ENCODE data around the gene EPHA8.

Gene EPHA8

DNA sequence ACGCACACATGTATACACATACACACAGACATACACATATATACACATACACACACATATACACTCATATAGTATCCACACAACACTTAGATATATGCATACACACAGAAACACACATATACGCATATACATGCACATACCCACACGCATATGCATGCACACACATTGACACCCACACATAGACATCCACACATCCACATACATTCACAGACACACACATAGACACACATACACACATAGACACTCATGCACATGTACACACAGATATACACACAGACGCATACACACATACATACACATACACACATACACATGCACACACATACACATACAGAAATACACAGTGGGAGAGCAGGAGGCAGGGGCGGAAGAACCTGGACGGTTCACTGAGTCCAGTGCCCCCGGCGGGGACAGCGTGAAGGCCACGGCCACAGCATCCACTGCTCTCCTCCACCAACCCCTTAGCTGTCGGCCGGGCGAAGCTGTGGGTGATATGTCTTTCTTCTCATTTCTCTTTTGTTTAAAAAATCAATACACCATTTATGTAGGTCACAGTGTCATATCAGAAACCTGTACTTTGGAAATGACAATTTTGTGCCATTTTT lies 86.9 kb downstream of the EPHA8 start:
- Histone ChIP-seq H3K27me3 (ENCODE audit: insufficient read depth, poor library complexity, severe bottlenecking) (peaks cover 12% of the 10 kb centered on the region), H3K4me1 (ENCODE audit: insufficient read depth, poor library complexity, severe bottlenecking) (no peaks in the 10 kb centered on the region), H3K36me3 (ENCODE audit: low read depth) (no peaks in the 10 kb centered on the region)

DNA sequence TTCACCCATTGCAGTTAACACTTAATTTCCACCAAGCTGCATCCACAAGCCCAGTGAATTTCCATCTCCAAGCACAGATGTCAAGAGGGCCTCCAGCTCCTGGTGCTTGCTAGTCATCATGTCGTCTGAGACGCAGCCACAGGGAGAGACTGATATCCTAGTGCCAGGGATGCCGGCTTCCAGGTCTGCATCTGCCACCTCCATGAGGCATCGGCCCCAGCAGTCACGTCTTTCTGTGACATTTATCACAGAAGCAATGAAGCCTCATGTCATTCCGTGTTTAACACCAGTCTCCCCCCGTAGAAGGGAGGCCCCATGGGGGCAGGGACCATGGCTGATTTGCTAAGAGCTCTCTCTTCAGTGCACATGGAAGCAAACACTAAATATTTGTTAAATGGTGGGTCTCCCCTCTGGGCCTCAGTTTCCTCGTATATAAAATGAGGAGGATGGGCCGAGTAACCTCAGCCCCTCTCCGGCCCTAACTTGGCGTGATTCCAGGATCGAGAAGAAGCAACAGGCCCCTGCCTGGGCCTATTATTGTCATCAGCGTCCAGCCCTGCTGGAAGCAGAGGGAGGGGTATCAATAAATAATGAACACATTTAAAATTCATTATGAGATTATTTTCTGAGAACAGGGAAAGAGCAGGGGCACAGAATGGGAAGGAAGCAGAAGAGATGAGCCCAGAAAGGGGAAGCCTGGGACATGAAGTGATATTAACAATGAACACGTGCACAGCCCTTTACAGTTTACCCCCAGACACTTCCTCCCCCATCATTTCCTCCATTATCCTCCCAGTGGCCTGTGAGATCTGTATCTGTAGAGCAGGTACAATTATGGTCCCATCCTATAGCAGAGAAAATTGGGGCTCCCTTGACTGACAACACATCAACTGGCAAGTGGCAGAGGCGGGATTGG lies 88.9 kb downstream of the EPHA8 start:
- Histone ChIP-seq H3K4me1 (ENCODE audit: insufficient read depth, poor library complexity, severe bottlenecking) (no peaks in the 10 kb centered on the region), H3K27ac (ENCODE audit: poor library complexity, severe bottlenecking) (no peak overlapping the region), H3K27me3 (ENCODE audit: insufficient read depth, poor library complexity, severe bottlenecking) (peaks cover 17% of the 10 kb centered on the region), H3K36me3 (ENCODE audit: low read depth) (no peaks in the 10 kb centered on the region), H3K4me3 (ENCODE audit: severe bottlenecking) (no peak overlapping the region), H3K9me3 (ENCODE audit: severe bottlenecking) (no peaks in the 10 kb centered on the region)
- DNase-seq (ENCODE audit: low spot score) (no peak), ATAC-seq (ENCODE audit: low read depth) (no peak)
- TF ChIP-seq, protein P1, sequence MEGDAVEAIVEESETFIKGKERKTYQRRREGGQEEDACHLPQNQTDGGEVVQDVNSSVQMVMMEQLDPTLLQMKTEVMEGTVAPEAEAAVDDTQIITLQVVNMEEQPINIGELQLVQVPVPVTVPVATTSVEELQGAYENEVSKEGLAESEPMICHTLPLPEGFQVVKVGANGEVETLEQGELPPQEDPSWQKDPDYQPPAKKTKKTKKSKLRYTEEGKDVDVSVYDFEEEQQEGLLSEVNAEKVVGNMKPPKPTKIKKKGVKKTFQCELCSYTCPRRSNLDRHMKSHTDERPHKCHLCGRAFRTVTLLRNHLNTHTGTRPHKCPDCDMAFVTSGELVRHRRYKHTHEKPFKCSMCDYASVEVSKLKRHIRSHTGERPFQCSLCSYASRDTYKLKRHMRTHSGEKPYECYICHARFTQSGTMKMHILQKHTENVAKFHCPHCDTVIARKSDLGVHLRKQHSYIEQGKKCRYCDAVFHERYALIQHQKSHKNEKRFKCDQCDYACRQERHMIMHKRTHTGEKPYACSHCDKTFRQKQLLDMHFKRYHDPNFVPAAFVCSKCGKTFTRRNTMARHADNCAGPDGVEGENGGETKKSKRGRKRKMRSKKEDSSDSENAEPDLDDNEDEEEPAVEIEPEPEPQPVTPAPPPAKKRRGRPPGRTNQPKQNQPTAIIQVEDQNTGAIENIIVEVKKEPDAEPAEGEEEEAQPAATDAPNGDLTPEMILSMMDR (IDR thresholded peaks at IDR 0.05; ENCODE audit: poor library complexity, severe bottlenecking): no peak

More for the DNA sequence above, 86.9 kb downstream of the EPHA8 start:
- TF ChIP-seq, protein P1 (IDR thresholded peaks at IDR 0.05; ENCODE audit: poor library complexity, severe bottlenecking): no peak
- no peak overlapping the region for H3K27ac ChIP-seq (ENCODE audit: poor library complexity, severe bottlenecking)
- no peak for ATAC-seq (ENCODE audit: low read depth)
- DNase-seq (ENCODE audit: low spot score): no peak
- H3K4me3 ChIP-seq (ENCODE audit: severe bottlenecking): no peak overlapping the region
- H3K9me3 ChIP-seq (ENCODE audit: severe bottlenecking): no peaks in the 10 kb centered on the region

DNA sequence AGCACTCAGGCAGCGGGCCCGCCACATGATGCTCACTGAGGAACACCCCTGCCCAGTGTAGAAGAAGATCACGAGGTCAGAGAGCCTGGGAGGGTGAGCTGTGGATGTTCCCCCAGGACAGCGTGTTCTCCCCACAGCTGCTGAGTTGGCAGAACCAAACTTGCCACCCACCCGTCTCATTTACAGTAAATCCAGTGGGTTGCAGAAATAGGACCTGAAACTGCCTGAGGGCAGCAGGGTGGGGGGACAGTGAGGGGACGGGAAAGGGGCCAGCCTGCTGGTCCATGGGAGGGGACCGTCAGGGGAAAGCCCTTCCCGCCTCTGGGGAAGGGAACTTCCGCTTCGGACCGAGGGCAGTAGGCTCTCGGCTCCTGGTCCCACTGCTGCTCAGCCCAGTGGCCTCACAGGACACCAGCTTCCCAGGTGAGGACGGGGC lies 89.6 kb downstream of the EPHA8 start, which contains the start of gene C1QB:
Gene C1QB, plus strand, starts transcription at position 356 of the 436 bp plus-strand sequence. CDS start 6,227 bp downstream, outside the sequence.
- H3K27me3 ChIP-seq (ENCODE audit: insufficient read depth, poor library complexity, severe bottlenecking): peaks cover 19% of the 10 kb centered on the region
- no peaks in the 10 kb centered on the region for H3K36me3 ChIP-seq (ENCODE audit: low read depth)
- no peak for ATAC-seq (ENCODE audit: low read depth)

More for the DNA sequence above, 89.6 kb downstream of the EPHA8 start, which contains the start of gene C1QB:
- no peak for DNase-seq (ENCODE audit: low spot score)
- H3K4me3 ChIP-seq (ENCODE audit: severe bottlenecking): no peak within 1 kb of the TSS
- H3K9me3 ChIP-seq (ENCODE audit: severe bottlenecking): no peaks in the 10 kb centered on the region
- H3K4me1 ChIP-seq (ENCODE audit: insufficient read depth, poor library complexity, severe bottlenecking): no peaks in the 10 kb centered on the region
- TF ChIP-seq, protein P1 (IDR thresholded peaks at IDR 0.05; ENCODE audit: poor library complexity, severe bottlenecking): no peak
- no peak within 1 kb of the TSS for H3K27ac ChIP-seq (ENCODE audit: poor library complexity, severe bottlenecking)
